GM12874 (cell line): ENCODE data around the gene RASSF7.

Experiments used
- CTCF ChIP-seq: IDR thresholded peaks from 2 replicates; pipeline ENCODE4 v1.5.1; 2011; ENCODE audit warnings: low read depth, mild to moderate bottlenecking, control low read depth, low read length, moderate library complexity; ENCODE audit not compliant: insufficient read depth

Gene RASSF7

GRCh38 chr11:555780-556661 lies 4.7 kb upstream of the RASSF7 start:
- no peak for TF ChIP-seq CTCF

GRCh38 chr11:556662-557256 lies 4.0 kb upstream of the RASSF7 start:
- TF ChIP-seq CTCF, result no peak

GRCh38 chr11:557328-558132 lies 3.2 kb upstream of the RASSF7 start:
- no peak for TF ChIP-seq CTCF

GRCh38 chr11:558503-558902 lies 2.3 kb upstream of the RASSF7 start:
- no peak for TF ChIP-seq CTCF

- 0 out of 2 replicates have a peak, but pooled peaks have one; percentile 6 for TF ChIP-seq CTCF
These were observed 1.6 kb upstream of the RASSF7 start for GRCh38 chr11:559020-559620.

- TF ChIP-seq CTCF, result no peak
These were observed 962 bp upstream of the RASSF7 start for GRCh38 chr11:559712-560304.
